GM23248 (cell line): ENCODE results near the gene ALG14.

Source experiments
- EZH2 ChIP-seq: fragments of 200-600 bp; sonication (generic); IDR thresholded peaks from 2 replicates; pipeline ENCODE4 v1.6.1; 2018; ENCODE audit warnings: antibody characterized with exemption, mild to moderate bottlenecking; ENCODE audit not compliant: insufficient read depth, poor library complexity, severe bottlenecking
- EZH2phosphoT487 ChIP-seq: fragments of 200-600 bp; sonication (generic); IDR thresholded peaks from 2 replicates; pipeline ENCODE4 v1.6.1; 2018; ENCODE audit warnings: antibody characterized with exemption, moderate library complexity, mild to moderate bottlenecking, low read depth; ENCODE audit not compliant: insufficient read depth

GRCh38 chr1:94963864-94964263 is 108.9 kb downstream of the ALG14 start:
- TF ChIP-seq EZH2: no peak
- no peak for TF ChIP-seq EZH2phosphoT487
